Measurements from ENCODE around the gene EYA3.

Gene EYA3

DNA sequence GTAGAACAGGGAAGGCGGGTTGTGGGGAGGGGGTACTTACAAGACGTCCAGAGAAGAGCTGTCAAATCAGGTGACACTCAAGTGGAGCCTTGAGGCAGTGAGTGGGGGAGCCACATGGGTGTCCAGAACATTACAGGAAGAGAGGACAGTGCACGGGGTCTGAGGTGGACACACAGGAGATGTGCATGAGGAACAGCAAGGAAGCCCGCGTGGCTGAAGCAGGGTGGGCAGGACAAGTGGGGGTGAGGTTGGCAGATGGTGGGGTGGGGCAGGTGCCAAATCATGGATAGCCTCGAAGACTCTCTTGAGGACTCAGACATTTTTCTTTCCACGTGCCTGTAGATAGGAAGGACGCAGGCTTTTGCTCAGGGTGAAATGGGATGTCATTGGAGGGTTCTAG lies 152.7 kb downstream of the EYA3 start:
- no peak for DNase-seq

DNA sequence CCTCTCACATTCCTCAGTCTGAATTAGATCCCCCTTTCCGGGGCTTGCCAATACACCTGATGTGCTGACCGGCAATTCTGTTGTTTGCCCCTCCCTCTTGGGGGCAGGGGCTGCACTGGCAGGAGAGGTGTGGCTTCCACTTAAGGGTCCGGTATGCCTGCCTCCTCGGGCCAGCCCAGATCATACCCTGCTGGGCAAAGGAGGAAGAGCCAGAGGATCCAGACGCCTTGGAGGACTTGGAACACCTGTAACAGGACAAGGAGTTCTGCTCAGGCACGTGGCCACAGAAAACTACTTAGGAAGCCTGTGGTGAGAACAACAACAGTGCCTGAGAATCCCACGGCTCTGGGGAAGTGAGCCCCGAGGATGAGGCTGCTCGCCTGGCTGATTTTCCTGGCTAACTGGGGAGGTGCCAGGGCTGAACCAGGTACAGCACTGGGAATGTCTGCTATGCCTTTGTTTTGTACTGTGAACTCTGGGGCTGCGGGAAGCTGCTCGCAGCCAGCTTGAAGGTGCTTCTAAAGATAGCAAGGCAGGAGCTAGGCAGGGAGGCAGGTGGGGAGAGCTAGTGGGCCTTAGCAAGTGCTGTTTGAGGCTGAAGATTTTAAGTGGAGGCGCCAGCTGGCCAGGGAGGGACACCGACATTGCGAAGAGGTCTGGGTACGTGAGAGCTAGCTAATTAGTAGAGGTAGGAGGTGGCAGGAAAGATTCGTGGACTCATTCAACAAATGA lies 153.4 kb downstream of the EYA3 start, which contains the start of gene SMPDL3B:
Gene SMPDL3B, plus strand, starts transcription at position 183 of the 732 bp plus-strand sequence. Its CDS starts 184 bp downstream, at position 367.
- no peak for DNase-seq

- DNase-seq: no peak
These were observed 156.7 kb downstream of the EYA3 start for GRCh38 chr1:27931759-27932158.

DNA sequence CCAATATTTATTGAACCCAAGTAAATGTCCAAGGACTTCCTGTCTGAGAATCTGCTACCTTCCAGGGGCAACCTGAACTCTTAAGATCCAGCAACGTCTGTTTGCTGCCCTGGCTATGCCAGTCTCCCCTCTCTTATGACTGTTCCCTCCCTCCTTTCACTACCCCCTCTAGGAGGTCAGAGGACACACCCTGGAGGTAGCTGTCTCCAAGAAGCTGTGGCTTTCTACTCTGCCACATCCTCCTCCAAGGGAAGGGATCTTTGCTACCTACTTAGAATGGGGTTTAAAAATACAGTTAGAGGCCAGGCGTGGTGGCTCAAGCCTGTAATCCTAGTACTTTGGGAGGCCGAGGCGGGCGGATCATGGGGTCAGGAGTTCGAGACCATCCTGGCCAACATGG lies 157.2 kb downstream of the EYA3 start:
- DNase-seq: no peak

- DNase-seq: no peak
These were observed 160.0 kb downstream of the EYA3 start for GRCh38 chr1:27928216-27928954.

- DNase-seq: no peak
These were observed 166.1 kb downstream of the EYA3 start for GRCh38 chr1:27922272-27922671.
